ENCODE measurements around the gene IMMT. TPM values are rescaled to one million over a fixed set of nuclear protein-coding genes. Genes with fewer than 3 reads are reported as not detected.

IMMT gene
- total RNA-seq, 1 experiment from 2014 or later, result 97.7 TPM

DNA sequence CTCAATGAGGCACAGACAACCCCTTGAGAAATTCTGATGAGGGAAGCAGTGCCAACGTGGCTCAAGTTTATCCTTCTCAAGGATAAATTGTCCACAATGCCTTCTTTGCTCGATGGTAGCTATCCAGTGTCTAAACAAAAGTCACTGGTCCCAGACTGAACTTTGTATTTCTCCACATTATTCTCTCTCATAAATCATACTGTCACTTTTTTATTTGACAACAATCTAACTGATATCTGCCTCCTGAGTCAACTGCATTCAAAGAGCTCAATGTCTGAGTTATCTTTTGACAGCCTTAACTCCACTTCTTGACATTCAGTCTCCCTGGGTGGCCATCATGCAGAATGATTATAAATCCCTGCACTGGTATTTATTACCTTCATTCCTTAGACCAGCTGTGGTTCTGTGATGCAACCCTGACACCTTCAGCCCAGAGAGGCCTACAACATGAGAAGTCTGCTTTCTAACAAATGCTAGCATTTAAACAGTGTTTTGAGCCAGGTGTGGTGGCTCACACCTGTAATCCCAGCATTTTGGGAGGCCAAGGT lies 38.2 kb downstream of the IMMT start:
- TF ChIP-seq EZH2 (IDR thresholded peaks at IDR 0.05; ENCODE audit: low read length, unreplicated experiment) (no peak), EZH2phosphoT487 (IDR thresholded peaks at IDR 0.05; ENCODE audit: borderline replicate concordance, low read length) (no peak)
- TF ChIP-seq, protein P1, sequence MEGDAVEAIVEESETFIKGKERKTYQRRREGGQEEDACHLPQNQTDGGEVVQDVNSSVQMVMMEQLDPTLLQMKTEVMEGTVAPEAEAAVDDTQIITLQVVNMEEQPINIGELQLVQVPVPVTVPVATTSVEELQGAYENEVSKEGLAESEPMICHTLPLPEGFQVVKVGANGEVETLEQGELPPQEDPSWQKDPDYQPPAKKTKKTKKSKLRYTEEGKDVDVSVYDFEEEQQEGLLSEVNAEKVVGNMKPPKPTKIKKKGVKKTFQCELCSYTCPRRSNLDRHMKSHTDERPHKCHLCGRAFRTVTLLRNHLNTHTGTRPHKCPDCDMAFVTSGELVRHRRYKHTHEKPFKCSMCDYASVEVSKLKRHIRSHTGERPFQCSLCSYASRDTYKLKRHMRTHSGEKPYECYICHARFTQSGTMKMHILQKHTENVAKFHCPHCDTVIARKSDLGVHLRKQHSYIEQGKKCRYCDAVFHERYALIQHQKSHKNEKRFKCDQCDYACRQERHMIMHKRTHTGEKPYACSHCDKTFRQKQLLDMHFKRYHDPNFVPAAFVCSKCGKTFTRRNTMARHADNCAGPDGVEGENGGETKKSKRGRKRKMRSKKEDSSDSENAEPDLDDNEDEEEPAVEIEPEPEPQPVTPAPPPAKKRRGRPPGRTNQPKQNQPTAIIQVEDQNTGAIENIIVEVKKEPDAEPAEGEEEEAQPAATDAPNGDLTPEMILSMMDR (conservative IDR thresholded peaks at IDR 0.05; ENCODE audit: low read depth, low read length), result no peak
- intact Hi-C loops (cut with micrococcal nuclease), result no loop called here
- H3K79me2 ChIP-seq (ENCODE audit: low read length), result no peaks in the 10 kb centered on the region
- H4K20me1 ChIP-seq (ENCODE audit: low read length), result no peaks in the 10 kb centered on the region
- H3K36me3 ChIP-seq (ENCODE audit: low read depth, low read length), result peaks cover 36% of the 10 kb centered on the region
- no peaks in the 10 kb centered on the region for H3K9me2 ChIP-seq (replicated peaks; ENCODE audit: low read length)
- CTCF ChIA-PET, result no interaction called here
- no peak overlapping the region for H3K4me3 ChIP-seq (ENCODE audit: low read length)
- DNase-seq (no peak), ATAC-seq (no peak)
- H3K9me3 ChIP-seq (ENCODE audit: low read length), result no peaks in the 10 kb centered on the region
- POLR2A ChIA-PET (ENCODE audit: unreplicated experiment), result no interaction called here
- H3K27ac ChIP-seq (ENCODE audit: low read length), result no peak overlapping the region
- no peak overlapping the region for H3K9ac ChIP-seq (ENCODE audit: low read length)
- no peaks in the 10 kb centered on the region for H3K4me1 ChIP-seq (ENCODE audit: insufficient read depth, low read length)
- H3K4me2 ChIP-seq (ENCODE audit: low read length), result no peak overlapping the region
- H2AFZ ChIP-seq (ENCODE audit: low read length), result no peak overlapping the region
- H3K27me3 ChIP-seq (ENCODE audit: low read length), result no peaks in the 10 kb centered on the region
- no TSS peak for BruUV-seq (replicated peaks)
- H3F3A ChIP-seq (ENCODE audit: low read length, unreplicated experiment), result no peaks in the 10 kb centered on the region

DNA sequence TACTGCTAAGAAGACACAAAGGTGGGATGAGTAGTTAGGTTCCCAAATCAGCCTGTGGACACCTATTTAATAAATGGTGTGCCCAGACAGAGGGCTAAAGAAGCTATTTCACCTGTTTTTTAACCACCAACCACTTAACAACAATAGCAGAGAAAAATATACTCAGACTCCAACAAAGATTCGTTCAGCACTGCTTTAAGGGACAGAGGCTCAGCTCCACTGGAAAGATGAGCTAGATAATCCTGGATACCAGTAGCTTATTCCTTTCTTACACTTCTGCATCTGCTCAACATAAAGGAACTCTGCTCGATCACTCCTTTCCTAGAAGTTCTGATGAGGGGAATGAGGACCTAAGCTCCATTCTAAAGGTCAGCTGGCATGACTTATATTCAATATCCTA lies 44.8 kb downstream of the IMMT start:
- Histone ChIP-seq H3F3A (ENCODE audit: low read length, unreplicated experiment) (peaks cover 3% of the 10 kb centered on the region), H3K4me2 (ENCODE audit: low read length) (no peak overlapping the region), H3K9me2 (replicated peaks; ENCODE audit: low read length) (no peaks in the 10 kb centered on the region), H3K79me2 (ENCODE audit: low read length) (no peaks in the 10 kb centered on the region), H3K36me3 (ENCODE audit: low read depth, low read length) (peaks cover 52% of the 10 kb centered on the region), H2AFZ (ENCODE audit: low read length) (no peak overlapping the region), H3K27me3 (ENCODE audit: low read length) (no peaks in the 10 kb centered on the region), H3K4me3 (ENCODE audit: low read length) (no peak overlapping the region), H3K9me3 (ENCODE audit: low read length) (no peaks in the 10 kb centered on the region), H3K27ac (ENCODE audit: low read length) (no peak overlapping the region), H3K9ac (ENCODE audit: low read length) (no peak overlapping the region), H4K20me1 (ENCODE audit: low read length) (0 out of 2 replicates have a peak, but pooled peaks cover 4% of the 10 kb centered on the region), H3K4me1 (ENCODE audit: insufficient read depth, low read length) (no peaks in the 10 kb centered on the region)
- CTCF ChIA-PET, result no interaction called here
- TF ChIP-seq, protein P1 (conservative IDR thresholded peaks at IDR 0.05; ENCODE audit: low read depth, low read length), result no peak
- no peak for TF ChIP-seq EZH2phosphoT487 (IDR thresholded peaks at IDR 0.05; ENCODE audit: borderline replicate concordance, low read length)
- intact Hi-C loops (cut with micrococcal nuclease), result no loop called here
- BruUV-seq (replicated peaks), result no TSS peak
- DNase-seq, result no peak
- no peak for ATAC-seq
- POLR2A ChIA-PET (ENCODE audit: unreplicated experiment), result no interaction called here

DNA sequence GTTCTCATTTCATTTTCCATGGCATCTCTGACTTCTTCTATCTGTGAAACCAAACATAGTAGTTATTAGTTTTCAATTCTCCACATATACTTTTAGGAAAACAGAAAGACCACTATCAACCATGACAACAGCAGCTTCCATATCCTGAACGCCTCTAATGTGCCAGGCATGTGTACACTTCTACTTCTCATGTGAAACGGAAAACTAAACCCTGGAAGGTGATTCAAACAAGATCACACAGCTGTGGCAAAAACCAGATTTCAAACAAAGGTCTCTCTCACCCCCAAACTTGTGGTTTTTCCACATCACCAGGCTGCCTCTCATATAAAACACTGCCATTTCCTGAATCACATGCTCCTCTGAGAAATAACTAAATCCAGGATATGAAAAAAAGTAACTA lies 47.5 kb downstream of the IMMT start:
- ChIA-PET POLR2A (ENCODE audit: unreplicated experiment) (no interaction called here), CTCF (no interaction called here)
- Histone ChIP-seq H3K4me1 (ENCODE audit: insufficient read depth, low read length) (no peaks in the 10 kb centered on the region), H3K4me3 (ENCODE audit: low read length) (no peak overlapping the region), H2AFZ (ENCODE audit: low read length) (no peak overlapping the region), H3K27ac (ENCODE audit: low read length) (no peak overlapping the region), H3K36me3 (ENCODE audit: low read depth, low read length) (peaks cover 65% of the 10 kb centered on the region), H3K4me2 (ENCODE audit: low read length) (no peak overlapping the region), H3K79me2 (ENCODE audit: low read length) (no peaks in the 10 kb centered on the region), H3K9me2 (replicated peaks; ENCODE audit: low read length) (no peaks in the 10 kb centered on the region), H3F3A (ENCODE audit: low read length, unreplicated experiment) (peaks cover 3% of the 10 kb centered on the region), H3K9ac (ENCODE audit: low read length) (no peak overlapping the region), H3K27me3 (ENCODE audit: low read length) (no peaks in the 10 kb centered on the region), H4K20me1 (ENCODE audit: low read length) (0 out of 2 replicates have a peak, but pooled peaks cover 4% of the 10 kb centered on the region), H3K9me3 (ENCODE audit: low read length) (no peaks in the 10 kb centered on the region)
- ATAC-seq (no peak), DNase-seq (no peak)
- no TSS peak for BruUV-seq (replicated peaks)
- intact Hi-C loops (cut with micrococcal nuclease), result loop anchor here (10.0 kb wide), 1 partner anchor 227 kb away; no protein-coding TSS in a partner anchor
- TF ChIP-seq EZH2 (IDR thresholded peaks at IDR 0.05; ENCODE audit: low read length, unreplicated experiment) (no peak), EZH2phosphoT487 (IDR thresholded peaks at IDR 0.05; ENCODE audit: borderline replicate concordance, low read length) (no peak)
- TF ChIP-seq, protein P1 (conservative IDR thresholded peaks at IDR 0.05; ENCODE audit: low read depth, low read length), result no peak

Measured in PC-3 (cell line).